Chondrocyte (in vitro differentiated cells): Measurements from ENCODE around the gene RNF126. TPM values are rescaled to one million over a fixed set of nuclear protein-coding genes. Genes with fewer than 3 reads are reported as not detected.
A peak's percentile ranks its signal among the peaks of the same experiment; 100 is the strongest.

Experiments used
- DNase-seq: peaks from one replicate; pipeline ENCODE4 v3.0.0; 2021; ENCODE audit warnings: mixed read lengths, low spot score
- H3K27ac Mint-ChIP-seq: one replicate; pipeline ENCODE4 v1.8.0; 2021; ENCODE audit warnings: mild to moderate bottlenecking, moderate library complexity, mixed read lengths; ENCODE audit not compliant: unreplicated experiment
- H3K27me3 Mint-ChIP-seq: 2 replicates; pipeline ENCODE4 v1.8.0; 2021; ENCODE audit warnings: low read depth, mixed read lengths
- H3K36me3 Mint-ChIP-seq: 2 replicates; pipeline ENCODE4 v1.8.0; 2021; ENCODE audit warnings: low read depth, mixed read lengths
- H3K4me1 Mint-ChIP-seq: 2 replicates; pipeline ENCODE4 v1.8.0; 2021; ENCODE audit warnings: low read depth, mild to moderate bottlenecking, mixed read lengths
- H3K4me3 Mint-ChIP-seq: one replicate; pipeline ENCODE4 v1.8.0; 2021; ENCODE audit warnings: mild to moderate bottlenecking, moderate library complexity, mixed read lengths; ENCODE audit not compliant: unreplicated experiment
- H3K9me3 Mint-ChIP-seq: 2 replicates; pipeline ENCODE4 v1.8.0; 2021; ENCODE audit warnings: low read depth, mixed read lengths
- CTCF ChIP-seq: fragments of 200-600 bp; sonication (generic); IDR thresholded peaks from 2 replicates; pipeline ENCODE4 v1.5.0; 2021; ENCODE audit warnings: antibody characterized with exemption, mild to moderate bottlenecking, moderate library complexity
- total RNA-seq: library from RNA; stranded (reverse); gene quantifications from 3 replicates; pipeline ENCODE4 v1.2.1, GENCODE V29; 2021

RNF126 gene
- total RNA-seq, 1 donor from 2014 or later, result 29.5 TPM

GRCh38 chr19:620166-620862 lies 42.7 kb downstream of the RNF126 start:
- peaks cover 8% of the 10 kb centered on the region for H3K36me3 Mint-ChIP-seq
- DNase-seq, result peak; percentile 88

GRCh38 chr19:619286-620002 lies 43.6 kb downstream of the RNF126 start:
- Mint-ChIP-seq H3K36me3 (peaks cover 11% of the 10 kb centered on the region), H3K27me3 (no peaks in the 10 kb centered on the region), H3K4me3 (no peak overlapping the region), H3K9me3 (no peaks in the 10 kb centered on the region), H3K27ac (no peak overlapping the region), H3K4me1 (peaks cover 10% of the 10 kb centered on the region)
- DNase-seq, result peak; percentile 87
- no peak for TF ChIP-seq CTCF

More at GRCh38 chr19:620166-620862, 42.7 kb downstream of the RNF126 start:
- Mint-ChIP-seq H3K9me3 (no peaks in the 10 kb centered on the region), H3K27ac (no peak overlapping the region), H3K4me3 (no peak overlapping the region), H3K4me1 (peaks cover 10% of the 10 kb centered on the region), H3K27me3 (no peaks in the 10 kb centered on the region)
- no peak for TF ChIP-seq CTCF

- peak; percentile 93 for DNase-seq
- Mint-ChIP-seq H3K4me3 (no peak overlapping the region), H3K4me1 (peaks cover 4% of the 10 kb centered on the region), H3K27ac (no peak overlapping the region), H3K9me3 (no peaks in the 10 kb centered on the region), H3K27me3 (no peaks in the 10 kb centered on the region), H3K36me3 (peaks cover 14% of the 10 kb centered on the region)
- TF ChIP-seq CTCF, result no peak
Observed at GRCh38 chr19:618674-619285, 44.2 kb downstream of the RNF126 start.

GRCh38 chr19:618247-618619 lies 44.8 kb downstream of the RNF126 start:
- Mint-ChIP-seq H3K27me3 (no peaks in the 10 kb centered on the region), H3K36me3 (peaks cover 14% of the 10 kb centered on the region), H3K27ac (no peak overlapping the region), H3K4me3 (no peak overlapping the region), H3K4me1 (no peaks in the 10 kb centered on the region), H3K9me3 (no peaks in the 10 kb centered on the region)
- TF ChIP-seq CTCF, result no peak
- no peak for DNase-seq

GRCh38 chr19:617551-618246 lies 45.3 kb downstream of the RNF126 start:
- no peak overlapping the region for H3K4me3 Mint-ChIP-seq
- H3K27ac Mint-ChIP-seq, result no peak overlapping the region
- DNase-seq, result no peak
- no peak for TF ChIP-seq CTCF
- H3K4me1 Mint-ChIP-seq, result peaks cover 2% of the 10 kb centered on the region
- H3K36me3 Mint-ChIP-seq, result peaks cover 18% of the 10 kb centered on the region
- H3K27me3 Mint-ChIP-seq, result no peaks in the 10 kb centered on the region
- no peaks in the 10 kb centered on the region for H3K9me3 Mint-ChIP-seq
